ENCODE measurements around the gene CRTC3. TPM values are rescaled to one million over a fixed set of nuclear protein-coding genes. Genes with fewer than 3 reads are reported as not detected.

The CRTC3 gene
- total and polyA plus RNA-seq, 2 of the 13 experiments (the other 11 are each of a cell fraction or from before 2014, with no cell fraction given) = 8.4 to 11.8 TPM

DNA sequence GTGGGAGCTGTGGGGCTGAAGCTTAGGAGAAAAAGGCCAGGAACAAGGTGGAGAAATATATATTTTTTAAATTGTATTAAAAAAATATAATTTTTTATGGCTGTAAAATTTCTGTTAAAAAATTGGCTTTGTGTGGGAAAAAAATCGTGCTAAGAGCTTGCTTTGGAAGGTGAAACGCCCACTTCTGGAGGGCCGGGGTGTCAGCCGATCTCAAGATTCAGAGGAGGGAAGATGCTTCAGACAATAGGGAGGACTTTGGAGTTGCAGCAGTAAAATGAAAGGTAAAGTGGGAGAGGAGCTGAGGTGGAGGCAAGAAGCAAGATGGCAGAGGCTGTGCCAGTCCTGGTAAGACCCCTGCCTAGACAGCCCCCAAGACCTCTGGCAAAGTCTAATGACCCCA is 141.5 kb downstream of the CRTC3 start:
- in situ Hi-C loops (cut with HindIII; ENCODE audit: extremely low pct_ligation_motif_present, low pct_unique_long_range_greater_than_20kb) (no loop called here), intact Hi-C loops (cut with micrococcal nuclease; ENCODE audit: unreplicated experiment) (no loop called here)
- BruUV-seq (replicated peaks) = no TSS peak
- no peak for DNase-seq (ENCODE audit: low spot score)
- no peak overlapping the region for H3K9ac ChIP-seq (ENCODE audit: insufficient read depth, low read depth, low read length)
- H3K27me3 ChIP-seq (ENCODE audit: control insufficient read depth in 1 of 2, insufficient read depth in 2 of 2, low read length in 2 of 2) = peaks cover 0 to 2% of the 10 kb centered on the region in 2 experiments; a peak in 2 of 5 replicates
- H3K9me3 ChIP-seq (ENCODE audit: low read length) = no peaks in the 10 kb centered on the region
- H3K4me2 ChIP-seq (ENCODE audit: low read depth, low read length) = no peak overlapping the region
- 52% methylated on average over 4 of the region's 4 CpGs for WGBS (ENCODE audit: low lambda C conversion rate)
- H3K36me3 ChIP-seq (replicated peaks in 1 of 2; ENCODE audit: control insufficient read depth in 1 of 2, insufficient read depth in 2 of 2, low read length in 2 of 2) = no peaks in the 10 kb centered on the region
- ATAC-seq = no peak
- H3K4me1 ChIP-seq (ENCODE audit: insufficient read depth, low read length) = peaks cover 19% of the 10 kb centered on the region
- no peak for TF ChIP-seq IRF9 (CRISPR knock-in tag; IDR thresholded peaks at IDR 0.05; ENCODE audit: borderline replicate concordance)
- no peak for TF ChIP-seq MEF2D (CRISPR knock-in tag; IDR thresholded peaks at IDR 0.05)
- TF ChIP-seq, protein P1, sequence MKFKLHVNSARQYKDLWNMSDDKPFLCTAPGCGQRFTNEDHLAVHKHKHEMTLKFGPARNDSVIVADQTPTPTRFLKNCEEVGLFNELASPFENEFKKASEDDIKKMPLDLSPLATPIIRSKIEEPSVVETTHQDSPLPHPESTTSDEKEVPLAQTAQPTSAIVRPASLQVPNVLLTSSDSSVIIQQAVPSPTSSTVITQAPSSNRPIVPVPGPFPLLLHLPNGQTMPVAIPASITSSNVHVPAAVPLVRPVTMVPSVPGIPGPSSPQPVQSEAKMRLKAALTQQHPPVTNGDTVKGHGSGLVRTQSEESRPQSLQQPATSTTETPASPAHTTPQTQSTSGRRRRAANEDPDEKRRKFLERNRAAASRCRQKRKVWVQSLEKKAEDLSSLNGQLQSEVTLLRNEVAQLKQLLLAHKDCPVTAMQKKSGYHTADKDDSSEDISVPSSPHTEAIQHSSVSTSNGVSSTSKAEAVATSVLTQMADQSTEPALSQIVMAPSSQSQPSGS (CRISPR knock-in tag; IDR thresholded peaks at IDR 0.05) = no peak
- no peak for TF ChIP-seq TIGD3 (CRISPR knock-in tag; IDR thresholded peaks at IDR 0.05; ENCODE audit: borderline replicate concordance)
- TF ChIP-seq ZFP36L1 (CRISPR knock-in tag; IDR thresholded peaks at IDR 0.05) = no peak
- TF ChIP-seq ZNF678 (CRISPR knock-in tag; IDR thresholded peaks at IDR 0.05) = no peak
- no peak for TF ChIP-seq RARA (CRISPR knock-in tag; IDR thresholded peaks at IDR 0.05)
- TF ChIP-seq, protein P2, sequence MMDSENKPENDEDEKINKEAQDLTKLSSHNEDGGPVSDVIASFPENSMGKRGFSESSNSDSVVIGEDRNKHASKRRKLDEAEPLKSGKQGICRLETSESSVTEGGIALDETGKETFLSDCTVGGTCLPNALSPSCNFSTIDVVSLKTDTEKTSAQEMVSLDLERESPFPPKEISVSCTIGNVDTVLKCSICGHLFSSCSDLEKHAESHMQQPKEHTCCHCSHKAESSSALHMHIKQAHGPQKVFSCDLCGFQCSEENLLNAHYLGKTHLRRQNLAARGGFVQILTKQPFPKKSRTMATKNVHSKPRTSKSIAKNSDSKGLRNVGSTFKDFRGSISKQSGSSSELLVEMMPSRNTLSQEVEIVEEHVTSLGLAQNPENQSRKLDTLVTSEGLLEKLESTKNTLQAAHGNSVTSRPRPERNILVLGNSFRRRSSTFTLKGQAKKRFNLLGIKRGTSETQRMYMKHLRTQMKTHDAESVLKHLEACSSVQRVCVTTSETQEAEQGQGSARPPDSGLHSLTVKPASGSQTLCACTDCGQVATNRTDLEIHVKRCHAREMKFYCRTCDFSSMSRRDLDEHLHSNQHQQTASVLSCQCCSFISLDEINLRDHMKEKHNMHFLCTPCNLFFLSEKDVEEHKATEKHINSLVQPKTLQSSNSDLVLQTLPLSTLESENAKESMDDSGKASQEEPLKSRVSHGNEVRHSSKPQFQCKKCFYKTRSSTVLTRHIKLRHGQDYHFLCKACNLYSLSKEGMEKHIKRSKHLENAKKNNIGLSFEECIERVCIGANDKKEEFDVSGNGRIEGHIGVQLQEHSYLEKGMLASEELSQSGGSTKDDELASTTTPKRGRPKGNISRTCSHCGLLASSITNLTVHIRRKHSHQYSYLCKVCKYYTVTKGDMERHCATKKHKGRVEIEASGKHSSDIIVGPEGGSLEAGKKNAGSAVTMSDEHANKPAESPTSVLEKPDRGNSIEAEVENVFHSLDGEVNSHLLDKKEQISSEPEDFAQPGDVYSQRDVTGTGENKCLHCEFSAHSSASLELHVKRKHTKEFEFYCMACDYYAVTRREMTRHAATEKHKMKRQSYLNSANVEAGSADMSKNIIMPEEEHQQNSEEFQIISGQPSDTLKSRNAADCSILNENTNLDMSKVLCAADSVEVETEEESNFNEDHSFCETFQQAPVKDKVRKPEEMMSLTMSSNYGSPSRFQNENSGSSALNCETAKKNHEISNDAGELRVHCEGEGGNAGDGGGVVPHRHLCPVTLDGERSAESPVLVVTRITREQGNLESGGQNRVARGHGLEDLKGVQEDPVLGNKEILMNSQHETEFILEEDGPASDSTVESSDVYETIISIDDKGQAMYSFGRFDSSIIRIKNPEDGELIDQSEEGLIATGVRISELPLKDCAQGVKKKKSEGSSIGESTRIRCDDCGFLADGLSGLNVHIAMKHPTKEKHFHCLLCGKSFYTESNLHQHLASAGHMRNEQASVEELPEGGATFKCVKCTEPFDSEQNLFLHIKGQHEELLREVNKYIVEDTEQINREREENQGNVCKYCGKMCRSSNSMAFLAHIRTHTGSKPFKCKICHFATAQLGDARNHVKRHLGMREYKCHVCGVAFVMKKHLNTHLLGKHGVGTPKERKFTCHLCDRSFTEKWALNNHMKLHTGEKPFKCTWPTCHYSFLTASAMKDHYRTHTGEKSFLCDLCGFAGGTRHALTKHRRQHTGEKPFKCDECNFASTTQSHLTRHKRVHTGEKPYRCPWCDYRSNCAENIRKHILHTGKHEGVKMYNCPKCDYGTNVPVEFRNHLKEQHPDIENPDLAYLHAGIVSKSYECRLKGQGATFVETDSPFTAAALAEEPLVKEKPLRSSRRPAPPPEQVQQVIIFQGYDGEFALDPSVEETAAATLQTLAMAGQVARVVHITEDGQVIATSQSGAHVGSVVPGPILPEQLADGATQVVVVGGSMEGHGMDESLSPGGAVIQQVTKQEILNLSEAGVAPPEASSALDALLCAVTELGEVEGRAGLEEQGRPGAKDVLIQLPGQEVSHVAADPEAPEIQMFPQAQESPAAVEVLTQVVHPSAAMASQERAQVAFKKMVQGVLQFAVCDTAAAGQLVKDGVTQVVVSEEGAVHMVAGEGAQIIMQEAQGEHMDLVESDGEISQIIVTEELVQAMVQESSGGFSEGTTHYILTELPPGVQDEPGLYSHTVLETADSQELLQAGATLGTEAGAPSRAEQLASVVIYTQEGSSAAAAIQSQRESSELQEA (CRISPR knock-in tag; IDR thresholded peaks at IDR 0.05; ENCODE audit: not compliant biosample characterization) = no peak
- no peak overlapping the region for H2AFZ ChIP-seq (ENCODE audit: low read length)
- H3K4me3 ChIP-seq (replicated peaks in 1 of 3; ENCODE audit: insufficient read depth in 1 of 3, low read depth in 2 of 3, low read length in 3 of 3) = no peak overlapping the region
- no peak overlapping the region for H3K27ac ChIP-seq (ENCODE audit: extremely low read length, insufficient read depth, low read length)
- H3K79me2 ChIP-seq (ENCODE audit: insufficient read depth, low read length) = no peaks in the 10 kb centered on the region
- ChIA-PET CTCF (ENCODE audit: low intra/inter-chr PET ratio, low total read pairs) (no interaction called here), POLR2A (no interaction called here)
- H4K20me1 ChIP-seq (ENCODE audit: insufficient read depth, low read length) = no peaks in the 10 kb centered on the region
- FAIRE-seq = no peak
